HCT116 (cell line): ENCODE measurements around the gene SFXN4. TPM values are rescaled to one million over a fixed set of nuclear protein-coding genes. Genes with fewer than 3 reads are reported as not detected.

Experiments used
- ATAC-seq: fragments of 200-7000 bp; cut with Tn5 transposase; 2 replicates; pipeline ENCODE4 v1.9.1; 2020; ENCODE audit warnings: mild to moderate bottlenecking, moderate library complexity
- BruUV-seq: library from RNA; stranded (reverse); fragments of 400-500 nt; replicated peaks from 2 replicates; lab custom pipeline; 2021; lab: Mats Ljungman, UMichigan
- CTCF ChIA-PET: fragments of 300-600 bp; sonication (Branson Sonifier 250); formaldehyde crosslinking; loops from one replicate; lab custom pipeline; 2021; ENCODE audit warnings: antibody characterized with exemption; lab: Charles Lee
- POLR2A ChIA-PET: fragments of 300-600, 350-600 bp; sonication (Branson Sonifier 250); formaldehyde crosslinking; loops from one replicate; lab custom pipeline; 2021; ENCODE audit warnings: antibody characterized with exemption; lab: Charles Lee
- RAD21 ChIA-PET, 2 experiments: fragments of 300-600 bp; sonication (Branson Sonifier 250); formaldehyde crosslinking; loops; one replicate each; lab custom pipeline; 2023; ENCODE audit warnings: low total read pairs in 2 of 2; ENCODE audit not compliant: uncharacterized antibody in 2 of 2, unreplicated experiment in 2 of 2, low non-redundant PET in 1 of 2; lab: Charles Lee
- DNase-seq: peaks from one replicate; pipeline ENCODE4 v3.0.0-alpha.2; 2010; ENCODE audit warnings: low read depth, low spot score
- H2AFZ ChIP-seq: fragments of 200-600 bp; shearing (Covaris generic), sonication (generic); 2 replicates; pipeline ENCODE4 v1.6.1; 2017; ENCODE audit warnings: low read depth, mixed run types, mixed read lengths, antibody characterized with exemption, low read length; ENCODE audit not compliant: poor library complexity, severe bottlenecking
- H3K27ac ChIP-seq: 2 replicates; pipeline ENCODE4 v1.5.1; 2012; ENCODE audit warnings: low read depth, low read length
- H3K27me3 ChIP-seq: fragments of 200-600 bp; sonication (generic); 2 replicates; pipeline ENCODE4 v1.6.1; 2016; ENCODE audit warnings: mixed run types, low read length, mixed read lengths; ENCODE audit not compliant: insufficient read depth
- H3K36me3 ChIP-seq, 2 experiments: fragments of 200-500 bp in 1 of 2; fragments of 200-600 bp in 1 of 2; sonication (Bioruptor generic) in 1 of 2; sonication (generic) in 1 of 2; 2 replicates each; pipeline versions ENCODE4 v1.5.1 to v1.6.1; 2014 to 2016; ENCODE audit warnings: low read length in 2 of 2, inconsistent platforms in 1 of 2, mixed read lengths in 1 of 2, mixed run types in 1 of 2; ENCODE audit not compliant: insufficient read depth in 2 of 2, control insufficient read depth in 1 of 2
- H3K4me1 ChIP-seq, 2 experiments: fragments of 200-600 bp in 1 of 2; sonication (generic) in 1 of 2; 2 replicates each; pipeline versions ENCODE4 v1.5.1 to v1.6.1; 2012 to 2017; ENCODE audit warnings: low read length in 2 of 2, inconsistent platforms in 1 of 2, mild to moderate bottlenecking in 1 of 2, mixed read lengths in 1 of 2, mixed run types in 1 of 2, moderate library complexity in 1 of 2; ENCODE audit not compliant: insufficient read depth in 2 of 2, control insufficient read depth in 1 of 2
- H3K4me2 ChIP-seq: fragments of 200-600 bp; sonication (generic); 2 replicates; pipeline ENCODE4 v1.6.1; 2017; ENCODE audit warnings: mixed run types, low read length, mixed read lengths
- H3K4me3 ChIP-seq, 2 experiments: fragments of 200-600 bp in 1 of 2; sonication (generic) in 1 of 2; replicated peaks in 1 of 2; 2 replicates each; pipeline ENCODE4 v1.5.1; 2011 to 2016; ENCODE audit warnings: low read length in 2 of 2, control low read depth in 1 of 2, low read depth in 1 of 2, mild to moderate bottlenecking in 1 of 2, mixed read lengths in 1 of 2, mixed run types in 1 of 2
- H3K79me2 ChIP-seq: fragments of 200-600 bp; sonication (generic); 2 replicates; pipeline ENCODE4 v1.6.1; 2017; ENCODE audit warnings: mild to moderate bottlenecking, mixed run types, low read length, moderate library complexity, mixed read lengths; ENCODE audit not compliant: insufficient read depth
- H3K9ac ChIP-seq: fragments of 200-600 bp; sonication (generic); 2 replicates; pipeline ENCODE4 v1.6.1; 2016; ENCODE audit warnings: low read length, mixed read lengths
- H3K9me2 ChIP-seq: fragments of 200-600 bp; sonication (generic), shearing (Covaris generic); 2 replicates; pipeline ENCODE4 v1.6.1; 2017; ENCODE audit warnings: mixed run types, mild to moderate bottlenecking, moderate library complexity; ENCODE audit not compliant: insufficient read depth
- H3K9me3 ChIP-seq, 2 experiments: fragments of 200-500 bp in 1 of 2; fragments of 200-600 bp in 1 of 2; sonication (Bioruptor generic) in 1 of 2; sonication (generic) in 1 of 2; 2 replicates each; pipeline ENCODE4 v1.6.1; 2014 to 2017; ENCODE audit warnings: low read length in 2 of 2, mixed read lengths in 2 of 2, inconsistent platforms in 1 of 2, low read depth in 1 of 2, mild to moderate bottlenecking in 1 of 2, mixed run types in 1 of 2, moderate library complexity in 1 of 2; ENCODE audit not compliant: control insufficient read depth in 1 of 2, insufficient read depth in 1 of 2
- H4K20me1 ChIP-seq: fragments of 200-600 bp; sonication (generic), shearing (Covaris generic); 2 replicates; pipeline ENCODE4 v1.6.1; 2017; ENCODE audit warnings: mixed run types, mild to moderate bottlenecking, moderate library complexity; ENCODE audit not compliant: insufficient read depth
- ATF3 ChIP-seq: IDR thresholded peaks from 2 replicates; pipeline ENCODE4 v1.6.1; 2012
- CTCF ChIP-seq, 3 experiments: fragments of 200-600 bp in 1 of 3; sonication (generic) in 1 of 3; IDR thresholded peaks in 2 of 3; conservative IDR thresholded peaks in 1 of 3; 2 replicates each; pipeline ENCODE4 v1.5.1; 2012 to 2017; ENCODE audit warnings: low read depth in 2 of 3, low read length in 2 of 3, antibody characterized with exemption in 1 of 3, borderline replicate concordance in 1 of 3, control low read depth in 1 of 3, mild to moderate bottlenecking in 1 of 3, mixed read lengths in 1 of 3, mixed run types in 1 of 3, moderate library complexity in 1 of 3; ENCODE audit not compliant: insufficient read depth in 1 of 3
- EGR1 ChIP-seq: IDR thresholded peaks from 2 replicates; pipeline ENCODE4 v1.6.1; 2012; ENCODE audit warnings: low read depth
- EZH2 ChIP-seq: fragments of 200-600 bp; sonication (generic); IDR thresholded peaks from 2 replicates; pipeline ENCODE4 v1.6.1; 2017; ENCODE audit warnings: antibody characterized with exemption, mixed run types
- EZH2phosphoT487 ChIP-seq: fragments of 200-600 bp; IDR thresholded peaks from 2 replicates; pipeline ENCODE4 v1.6.1; 2018; ENCODE audit warnings: antibody characterized with exemption, borderline replicate concordance
- POLR2A ChIP-seq: IDR thresholded peaks from 2 replicates; pipeline ENCODE4 v1.7.0; 2011; ENCODE audit warnings: borderline replicate concordance; ENCODE audit not compliant: insufficient read depth, insufficient read length; ENCODE audit errors: extremely low read depth
- POLR2AphosphoS5 ChIP-seq: IDR thresholded peaks from 2 replicates; pipeline ENCODE4 v1.6.1; 2011; ENCODE audit warnings: mild to moderate bottlenecking, low read depth, low read length, moderate library complexity
- SIN3A ChIP-seq: IDR thresholded peaks from 2 replicates; pipeline ENCODE4 v1.6.1; 2012; ENCODE audit warnings: low read depth
- SRF ChIP-seq: IDR thresholded peaks from 2 replicates; pipeline ENCODE4 v1.6.1; 2012; ENCODE audit warnings: low read depth
- TCF7L2 ChIP-seq: IDR thresholded peaks from 2 replicates; pipeline ENCODE4 v1.7.0; 2011; ENCODE audit warnings: borderline replicate concordance, inconsistent platforms; ENCODE audit not compliant: insufficient read depth, insufficient read length; ENCODE audit errors: extremely low read depth
- ZBTB33 ChIP-seq: IDR thresholded peaks from 2 replicates; pipeline ENCODE4 v1.6.1; 2011; ENCODE audit warnings: mild to moderate bottlenecking, low read length, moderate library complexity; ENCODE audit not compliant: insufficient replicate concordance; ENCODE audit errors: extremely low read depth
- ZFX ChIP-seq: fragments of 450-650 bp; IDR thresholded peaks from 2 replicates; pipeline ENCODE4 v1.6.1; 2017
- intact Hi-C: fragments of 100-400 bp; cut with micrococcal nuclease; formaldehyde crosslinking; loops from 2 replicates; pipeline ENCODE4 v1.10.0; 2022
- total RNA-seq: library from RNA; stranded (reverse); gene quantifications from one replicate; pipeline ENCODE4 v1.2.1, GENCODE V29; 2021; ENCODE audit not compliant: unreplicated experiment

The SFXN4 gene
- total RNA-seq, 1 experiment from 2014 or later: 58.2 TPM

GRCh38 chr10:119105155-119105554 is 60.4 kb downstream of the SFXN4 start:
- Histone ChIP-seq H3K9me2 (no peaks in the 10 kb centered on the region), H3K4me3 (peak overlapping the region; percentile 82 to 90), H3K27ac (no peak overlapping the region), H2AFZ (no peak overlapping the region), H3K9ac (peak overlapping the region; percentile 79), H3K27me3 (no peaks in the 10 kb centered on the region), H3K36me3 (0 out of 4 replicates have a peak, but pooled peaks cover 0 to 2% of the 10 kb centered on the region in 2 experiments), H3K9me3 (no peaks in the 10 kb centered on the region), H4K20me1 (no peaks in the 10 kb centered on the region), H3K79me2 (peaks cover 12% of the 10 kb centered on the region), H3K4me1 (peaks cover 4 to 21% of the 10 kb centered on the region in 2 experiments), H3K4me2 (peak overlapping the region; percentile 99)
- ChIA-PET POLR2A (interaction anchor here (0.6 to 0.7 kb wide), 2 partner anchors 18 to 64 kb away, joined by 3 read pairs; no protein-coding TSS in a partner anchor), CTCF (no interaction called here), RAD21 (no interaction called here)
- ATAC-seq (no peak), DNase-seq (no peak)
- intact Hi-C loops: no loop called here
- TF ChIP-seq EZH2phosphoT487: no peak
- TF ChIP-seq POLR2AphosphoS5: no peak
- TF ChIP-seq CTCF (IDR thresholded peaks at IDR 0.05 in 2 of 3, conservative IDR thresholded peaks at IDR 0.05 in 1 of 3; ENCODE audit: borderline replicate concordance in 1 of 3, insufficient read depth in 1 of 3, low read depth in 2 of 3, low read length in 2 of 3): no peak
- TF ChIP-seq EZH2: no peak
- no peak for TF ChIP-seq TCF7L2
- TF ChIP-seq ZBTB33: no peak
- no peak for TF ChIP-seq POLR2A
- TF ChIP-seq ATF3: no peak
- no peak for TF ChIP-seq EGR1
- TF ChIP-seq SIN3A: no peak
- TF ChIP-seq ZFX: no peak
- TF ChIP-seq SRF: no peak
- BruUV-seq: TSS peak; percentile 73
